ENCODE measurements around the gene CNTNAP2.

Gene CNTNAP2

DNA sequence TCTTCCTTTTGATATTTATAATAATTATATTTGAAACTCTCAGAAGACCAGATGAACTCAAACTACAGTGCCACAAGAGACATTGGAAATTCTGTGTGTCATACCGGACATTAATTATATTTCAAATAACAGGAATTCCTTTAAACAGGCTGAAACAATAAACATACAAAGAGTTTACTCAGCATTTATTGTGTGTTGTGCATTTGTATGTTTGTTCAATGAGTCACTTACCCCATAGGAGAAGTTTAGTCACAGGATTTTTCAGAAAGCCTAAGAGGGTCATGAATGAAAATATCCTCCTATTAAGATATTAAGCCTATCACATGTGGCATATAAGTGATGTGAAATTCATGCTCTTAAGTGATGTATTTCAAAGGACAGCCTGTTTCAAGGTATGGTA, 566.8 kb downstream of the CNTNAP2 start:
- DNase-seq (ENCODE audit: low read depth) = no peak

DNA sequence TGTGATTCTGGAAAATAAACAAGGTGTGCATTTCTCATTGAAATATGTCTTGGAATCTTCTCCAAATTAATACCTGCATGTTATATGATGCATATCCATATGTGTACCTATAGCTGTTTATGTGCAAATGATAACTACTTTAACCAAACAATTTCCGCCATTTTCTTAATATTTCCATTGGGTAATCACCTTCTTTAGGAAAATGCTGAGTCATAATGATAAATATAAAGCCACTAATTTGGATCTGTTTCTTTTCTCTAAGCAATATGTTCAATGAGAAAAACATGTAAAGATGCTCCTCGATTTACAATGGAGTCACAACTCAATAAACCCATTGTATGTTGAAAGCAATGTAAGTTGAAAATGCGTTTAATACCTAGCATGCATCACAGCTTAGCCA, 574.4 kb downstream of the CNTNAP2 start:
- no peak for DNase-seq (ENCODE audit: low read depth)

DNA sequence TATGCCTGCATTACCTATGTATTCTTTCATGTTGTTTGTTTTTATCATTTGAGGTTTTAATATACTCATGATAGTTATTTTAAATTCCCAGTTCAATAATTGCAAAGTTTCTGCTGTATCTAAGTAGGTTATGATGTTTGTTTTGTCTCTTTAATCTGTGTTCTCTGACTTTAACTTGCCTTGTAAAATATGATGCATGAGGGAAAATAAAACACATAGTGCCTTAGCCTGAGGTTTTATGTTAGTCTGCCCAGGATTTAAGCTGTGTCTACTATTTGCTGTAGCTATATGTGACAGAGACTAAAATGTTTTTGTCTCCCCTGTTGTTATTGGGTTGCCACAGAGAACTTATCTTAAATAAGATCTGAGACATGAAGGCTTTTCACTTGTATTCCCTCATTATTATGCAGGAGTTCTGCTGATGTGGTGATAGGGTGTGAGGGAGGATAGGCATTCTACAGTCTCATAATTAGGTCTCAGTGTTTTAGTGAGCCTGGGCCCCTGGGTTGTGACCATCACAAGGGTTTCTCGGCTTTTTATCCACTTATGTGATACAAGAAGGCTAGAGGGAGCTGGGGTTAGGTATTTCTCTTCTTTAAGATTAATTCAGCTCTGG, 582.5 kb downstream of the CNTNAP2 start:
- DNase-seq (ENCODE audit: low read depth) = no peak

- DNase-seq (ENCODE audit: low read depth) = no peak
Measured at GRCh38 chr7:146700015-146700560, 583.5 kb downstream of the CNTNAP2 start.

GRCh38 chr7:146701166-146701565, 584.6 kb downstream of the CNTNAP2 start:
- no peak for DNase-seq (ENCODE audit: low read depth)

GRCh38 chr7:146702898-146703297, 586.3 kb downstream of the CNTNAP2 start:
- no peak for DNase-seq (ENCODE audit: low read depth)

DNA sequence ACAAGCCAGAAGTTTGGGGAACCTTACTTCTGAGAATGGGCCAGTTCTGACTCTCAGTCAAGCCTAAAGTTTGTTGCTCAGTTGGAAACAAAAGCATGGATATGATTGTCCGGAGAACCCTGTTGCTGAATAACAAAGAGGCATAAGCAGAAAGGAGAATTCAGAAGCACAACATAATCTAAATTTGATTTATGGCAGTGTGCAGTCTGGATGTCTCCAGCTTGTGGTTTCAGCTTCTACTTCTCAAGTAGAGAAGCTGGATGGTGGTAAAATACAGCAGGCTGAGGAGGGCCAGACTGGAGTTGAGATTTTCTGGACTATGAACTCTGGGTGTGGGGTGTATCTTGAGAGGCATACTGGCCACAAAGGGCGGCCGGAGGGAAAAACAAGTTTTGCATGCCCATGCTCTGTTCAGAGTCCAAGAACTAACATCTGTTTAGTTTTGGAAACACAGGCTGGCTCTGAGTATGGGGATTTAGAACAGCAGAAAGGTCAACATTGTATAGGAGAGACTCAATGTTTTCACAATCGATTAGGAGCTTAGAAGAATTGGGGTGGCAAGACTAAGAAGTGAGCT, 592.9 kb downstream of the CNTNAP2 start:
- DNase-seq (ENCODE audit: low read depth) = no peak

DNA sequence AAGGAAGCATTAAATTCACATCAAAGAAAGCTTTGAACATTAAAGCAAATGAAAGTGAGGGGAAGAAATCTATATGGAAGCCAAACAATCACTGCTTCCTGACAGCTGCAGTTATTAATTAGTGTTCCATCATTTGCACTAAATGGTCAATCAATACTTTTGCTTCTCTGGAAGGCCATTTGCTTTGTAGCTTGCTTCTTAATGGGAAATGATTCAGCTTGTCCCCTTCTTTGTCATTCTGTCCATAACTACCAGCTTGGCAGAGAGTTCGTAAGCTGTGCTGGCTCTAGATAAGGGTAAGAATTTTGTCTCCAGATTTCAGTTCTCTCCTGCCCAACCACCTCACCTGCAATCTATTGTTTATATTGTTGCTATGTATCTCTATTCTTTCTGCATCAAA, 596.6 kb downstream of the CNTNAP2 start:
- DNase-seq (ENCODE audit: low read depth) = no peak

DNA sequence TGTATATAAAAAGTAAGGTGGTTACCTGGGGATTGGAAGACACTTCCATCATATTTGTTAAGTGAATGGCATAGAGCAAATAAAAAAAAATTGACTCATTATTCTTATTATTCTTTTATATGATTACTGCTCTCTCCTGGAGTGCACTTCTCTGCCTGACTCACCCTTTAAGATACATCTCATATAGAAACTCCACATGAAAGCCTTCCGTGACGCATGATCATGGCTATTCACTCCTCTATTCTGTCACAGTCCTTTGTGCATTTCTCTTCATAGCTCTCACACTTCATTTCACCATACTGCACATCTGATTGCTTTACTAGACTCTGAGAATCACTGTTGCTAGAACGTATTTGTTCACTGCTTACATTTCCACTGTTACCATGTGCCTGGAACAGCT, 597.3 kb downstream of the CNTNAP2 start:
- DNase-seq (ENCODE audit: low read depth) = no peak

DNA sequence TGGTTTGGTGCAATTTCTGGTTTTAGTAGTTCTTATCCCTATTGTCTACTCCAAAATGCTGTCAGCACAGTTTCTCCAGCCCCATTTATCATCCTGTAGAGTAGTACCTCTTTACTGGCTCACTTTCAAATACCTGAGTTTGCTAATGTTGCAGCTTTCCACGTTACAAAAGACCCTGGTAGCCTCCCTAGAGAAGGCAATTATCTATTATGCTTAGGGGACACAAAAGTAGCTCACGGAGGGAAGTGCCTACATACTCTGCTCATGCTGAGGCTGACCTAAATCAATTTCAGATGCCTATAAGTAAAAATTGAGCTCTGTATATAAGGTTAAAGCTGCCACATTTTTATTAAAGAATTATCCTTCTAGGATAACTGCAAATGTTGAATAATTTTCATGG, 603.6 kb downstream of the CNTNAP2 start:
- DNase-seq (ENCODE audit: low read depth) = no peak

- DNase-seq (ENCODE audit: low read depth) = no peak
Measured at GRCh38 chr7:146722986-146723385, 606.4 kb downstream of the CNTNAP2 start.

DNA sequence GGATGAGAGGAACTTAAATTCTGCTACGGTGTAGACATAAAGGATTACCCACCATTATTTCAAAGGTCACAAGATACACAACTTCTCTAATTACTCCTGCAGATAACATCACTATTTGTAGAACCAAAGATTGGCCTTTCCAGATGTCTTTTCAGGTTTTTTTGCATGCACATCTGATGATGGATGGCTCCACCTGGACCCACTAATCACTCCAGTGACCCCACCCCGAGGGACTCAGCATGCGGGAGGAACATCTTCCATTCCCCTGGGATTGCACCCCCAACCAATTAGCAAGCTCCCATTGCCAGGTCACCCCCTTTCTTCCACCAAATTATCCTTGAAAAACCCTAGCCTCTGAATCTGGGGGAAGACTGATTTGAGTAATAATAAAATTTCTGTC, 608.9 kb downstream of the CNTNAP2 start:
- no peak for DNase-seq (ENCODE audit: low read depth)

DNA sequence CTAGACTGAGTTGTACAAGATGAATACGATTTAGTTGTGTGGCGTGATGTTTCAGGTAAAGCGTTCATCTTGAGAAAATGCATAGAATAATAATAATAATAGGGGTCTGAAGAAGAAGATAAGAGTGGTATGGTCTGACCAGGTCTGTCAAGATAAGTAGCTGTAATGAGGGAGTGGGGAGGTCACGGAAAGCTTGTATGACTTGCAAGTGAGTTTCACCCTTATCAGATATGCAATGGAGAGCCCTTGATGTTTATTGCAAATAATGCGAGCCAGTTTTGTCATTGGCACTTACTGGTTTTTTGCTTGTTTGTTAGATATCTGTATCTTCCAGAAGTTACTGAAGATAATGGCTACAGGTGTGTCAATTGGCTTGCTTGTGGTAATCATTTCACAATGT, 611.5 kb downstream of the CNTNAP2 start:
- no peak for DNase-seq (ENCODE audit: low read depth)

GRCh38 chr7:146728611-146729010, 612.0 kb downstream of the CNTNAP2 start:
- DNase-seq (ENCODE audit: low read depth) = no peak

- no peak for DNase-seq (ENCODE audit: low read depth)
Measured at GRCh38 chr7:146731185-146731584, 614.6 kb downstream of the CNTNAP2 start.

- no peak for DNase-seq (ENCODE audit: low read depth)
Measured at GRCh38 chr7:146735992-146736391, 619.4 kb downstream of the CNTNAP2 start.

GRCh38 chr7:146736446-146737190, 620.0 kb downstream of the CNTNAP2 start:
- no peak for DNase-seq (ENCODE audit: low read depth)

DNA sequence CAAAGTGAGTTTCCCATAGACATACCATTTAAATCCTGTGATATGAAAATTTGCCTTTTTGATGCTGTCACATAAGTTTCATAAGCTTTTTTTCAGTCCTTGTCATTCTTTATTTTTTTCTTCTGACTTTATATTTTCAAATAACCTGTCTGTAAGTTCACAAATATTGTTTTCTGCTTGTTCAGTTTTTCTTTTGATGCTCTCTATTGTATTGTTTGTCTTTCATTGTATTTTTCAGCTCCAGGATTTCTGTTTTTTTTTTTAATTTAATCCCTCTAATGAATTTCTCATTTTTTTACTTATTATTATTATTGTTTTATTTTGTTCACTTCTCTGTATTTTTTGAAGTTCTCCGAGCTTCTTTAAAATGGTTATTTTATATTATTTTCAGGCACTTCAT, 623.4 kb downstream of the CNTNAP2 start:
- DNase-seq (ENCODE audit: low read depth) = no peak

- no peak for DNase-seq (ENCODE audit: low read depth)
Measured at GRCh38 chr7:146741911-146742310, 625.3 kb downstream of the CNTNAP2 start.

DNA sequence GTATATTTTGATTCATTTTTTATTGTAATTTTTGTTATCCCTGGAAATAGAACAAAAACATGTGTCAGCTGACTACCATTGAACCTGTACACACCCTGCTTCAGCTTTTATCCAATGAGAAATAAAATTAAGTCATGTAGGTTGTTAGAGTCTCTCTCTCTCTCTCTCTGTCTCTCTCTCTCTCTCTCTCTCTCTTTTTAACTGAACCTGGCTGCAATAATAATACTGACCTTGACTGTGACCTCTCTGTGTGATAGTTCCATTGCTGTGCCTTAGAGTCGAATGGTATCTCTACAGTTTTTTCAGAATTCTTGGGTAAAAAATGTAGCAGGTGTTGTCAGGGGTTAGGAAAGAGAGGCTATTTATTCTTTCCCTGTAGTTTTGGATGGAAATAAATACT, 637.8 kb downstream of the CNTNAP2 start:
- no peak for DNase-seq (ENCODE audit: low read depth)

- DNase-seq (ENCODE audit: low read depth) = no peak
Measured at GRCh38 chr7:146755585-146755984, 639.0 kb downstream of the CNTNAP2 start.

GRCh38 chr7:146764458-146764857, 647.9 kb downstream of the CNTNAP2 start:
- DNase-seq (ENCODE audit: low read depth) = no peak

GRCh38 chr7:146768957-146769356, 652.4 kb downstream of the CNTNAP2 start:
- no peak for DNase-seq (ENCODE audit: low read depth)

Measured in EH (cell line).